SK-N-MC (cell line): ENCODE measurements around the gene CCDC57.

Source experiments
- EZH2 ChIP-seq: fragments of 200-600 bp; sonication (generic); IDR thresholded peaks from one replicate; pipeline ENCODE4 v1.6.1; 2017; ENCODE audit warnings: antibody characterized with exemption
- POLR2AphosphoS5 ChIP-seq: IDR thresholded peaks from 2 replicates; pipeline ENCODE4 v1.6.1; 2012; ENCODE audit warnings: mild to moderate bottlenecking, low read depth, low read length, borderline replicate concordance

GRCh38 chr17:82188001-82188961, 24.4 kb downstream of the CCDC57 start:
- no peak for TF ChIP-seq EZH2
- TF ChIP-seq POLR2AphosphoS5: no peak
